HG03064 (cell line): ENCODE data around the gene VAT1L.

Source experiments
- ATAC-seq: cut with Tn5 transposase; IDR thresholded peaks from one replicate; pipeline ENCODE4 v1.9.1; 2021; ENCODE audit warnings: low read depth; ENCODE audit not compliant: unreplicated experiment

Gene VAT1L

GRCh38 chr16:77866752-77867151 is 78.4 kb downstream of the VAT1L start:
- no peak for ATAC-seq

- ATAC-seq: peak; percentile 52
Observed at GRCh38 chr16:77868052-77868451, 79.7 kb downstream of the VAT1L start.

GRCh38 chr16:77868478-77868877 is 80.1 kb downstream of the VAT1L start:
- peak; percentile 95 for ATAC-seq

- ATAC-seq: no peak
Observed at GRCh38 chr16:77869997-77870813, 81.8 kb downstream of the VAT1L start.

- ATAC-seq: no peak
Observed at GRCh38 chr16:77871932-77872331, 83.6 kb downstream of the VAT1L start.

- ATAC-seq: no peak
Observed at GRCh38 chr16:77873066-77873465, 84.7 kb downstream of the VAT1L start.

- ATAC-seq: no peak
Observed at GRCh38 chr16:77874347-77874746, 86.0 kb downstream of the VAT1L start.

- ATAC-seq: no peak
Observed at GRCh38 chr16:77876776-77877175, 88.4 kb downstream of the VAT1L start.

- ATAC-seq: no peak
Observed at GRCh38 chr16:77877712-77878347, 89.5 kb downstream of the VAT1L start.

- ATAC-seq: no peak
Observed at GRCh38 chr16:77881355-77882030, 93.1 kb downstream of the VAT1L start.

GRCh38 chr16:77882358-77882757 is 94.0 kb downstream of the VAT1L start:
- no peak for ATAC-seq

GRCh38 chr16:77885571-77886295 is 97.4 kb downstream of the VAT1L start:
- ATAC-seq: no peak

GRCh38 chr16:77888871-77889270 is 100.5 kb downstream of the VAT1L start:
- ATAC-seq: no peak

GRCh38 chr16:77890075-77890474 is 101.7 kb downstream of the VAT1L start:
- no peak for ATAC-seq

- ATAC-seq: no peak
Observed at GRCh38 chr16:77894162-77894561, 105.8 kb downstream of the VAT1L start.

GRCh38 chr16:77895962-77896361 is 107.6 kb downstream of the VAT1L start:
- no peak for ATAC-seq

- ATAC-seq: no peak
Observed at GRCh38 chr16:77896415-77897128, 108.2 kb downstream of the VAT1L start.

- ATAC-seq: no peak
Observed at GRCh38 chr16:77897129-77897437, 108.7 kb downstream of the VAT1L start.

GRCh38 chr16:77897831-77898605 is 109.7 kb downstream of the VAT1L start:
- no peak for ATAC-seq
